Osteocyte (in vitro differentiated cells): ENCODE measurements around the gene SRP68. TPM values are rescaled to one million over a fixed set of nuclear protein-coding genes. Genes with fewer than 3 reads are reported as not detected.

Source experiments
- DNase-seq: peaks from one replicate; pipeline ENCODE4 v3.0.0; 2021; ENCODE audit warnings: mixed read lengths; ENCODE audit not compliant: unreplicated experiment; ENCODE audit errors: extremely low spot score
- H3K27ac Mint-ChIP-seq: one replicate; pipeline ENCODE4 v1.8.0; 2021; ENCODE audit warnings: mild to moderate bottlenecking, mixed read lengths; ENCODE audit not compliant: unreplicated experiment
- H3K27me3 Mint-ChIP-seq: one replicate; pipeline ENCODE4 v1.8.0; 2021; ENCODE audit warnings: mixed read lengths; ENCODE audit not compliant: unreplicated experiment
- H3K36me3 Mint-ChIP-seq: one replicate; pipeline ENCODE4 v1.8.0; 2021; ENCODE audit warnings: mixed read lengths; ENCODE audit not compliant: unreplicated experiment
- H3K4me1 Mint-ChIP-seq: one replicate; pipeline ENCODE4 v1.8.0; 2021; ENCODE audit warnings: mixed read lengths; ENCODE audit not compliant: unreplicated experiment
- H3K4me3 Mint-ChIP-seq: one replicate; pipeline ENCODE4 v1.8.0; 2021; ENCODE audit warnings: mild to moderate bottlenecking, moderate library complexity, mixed read lengths; ENCODE audit not compliant: unreplicated experiment
- H3K9me3 Mint-ChIP-seq: one replicate; pipeline ENCODE4 v1.8.0; 2021; ENCODE audit warnings: mixed read lengths; ENCODE audit not compliant: unreplicated experiment
- microRNA-seq: library from miRNA; unstranded; fragments of <30 nt; microRNA quantifications from one replicate; pipeline ENCODE4 v1.1.0, GENCODE V29; 2020; ENCODE audit not compliant: unreplicated experiment
- total RNA-seq: library from RNA; stranded (reverse); gene quantifications from 2 replicates; pipeline ENCODE4 v1.2.1, GENCODE V29; 2021
- TF ChIP-seq, protein P1 (sequence below): fragments of 200-600 bp; sonication (generic); IDR thresholded peaks from 2 replicates; pipeline ENCODE4 v1.5.0; 2021; ENCODE audit warnings: antibody characterized with exemption, mild to moderate bottlenecking, moderate library complexity

The SRP68 gene
- total RNA-seq, 1 donor from 2014 or later: 74.7 TPM

DNA sequence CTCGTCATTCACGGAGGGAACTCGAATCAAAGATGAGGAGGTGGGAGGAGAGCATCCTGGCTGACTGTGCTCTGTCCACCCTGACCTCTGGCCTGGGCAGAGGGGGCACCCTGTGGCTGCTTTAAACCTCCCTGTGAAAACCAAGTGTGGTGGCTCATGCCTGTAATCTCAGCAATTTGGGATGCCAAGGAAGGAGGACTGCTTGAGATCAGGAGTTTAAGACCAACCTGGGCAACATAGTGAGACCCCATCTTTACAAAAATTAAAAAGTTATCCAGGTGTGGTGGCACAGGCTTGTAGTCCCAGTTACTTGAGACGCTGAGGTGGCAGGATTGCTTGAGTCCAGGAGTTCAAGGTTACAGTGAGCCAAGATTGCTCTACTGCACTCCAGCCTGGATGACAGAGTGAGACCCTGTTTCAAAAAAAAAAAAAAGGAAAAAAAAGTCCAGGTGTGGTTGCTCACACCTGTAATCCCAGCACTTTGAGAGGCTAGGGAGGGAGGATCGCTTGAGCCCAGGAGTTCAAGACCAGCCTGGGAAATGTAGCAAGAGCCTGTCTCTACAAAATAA lies 77.4 kb downstream of the SRP68 start:
- DNase-seq: no peak
- TF ChIP-seq, protein P1, sequence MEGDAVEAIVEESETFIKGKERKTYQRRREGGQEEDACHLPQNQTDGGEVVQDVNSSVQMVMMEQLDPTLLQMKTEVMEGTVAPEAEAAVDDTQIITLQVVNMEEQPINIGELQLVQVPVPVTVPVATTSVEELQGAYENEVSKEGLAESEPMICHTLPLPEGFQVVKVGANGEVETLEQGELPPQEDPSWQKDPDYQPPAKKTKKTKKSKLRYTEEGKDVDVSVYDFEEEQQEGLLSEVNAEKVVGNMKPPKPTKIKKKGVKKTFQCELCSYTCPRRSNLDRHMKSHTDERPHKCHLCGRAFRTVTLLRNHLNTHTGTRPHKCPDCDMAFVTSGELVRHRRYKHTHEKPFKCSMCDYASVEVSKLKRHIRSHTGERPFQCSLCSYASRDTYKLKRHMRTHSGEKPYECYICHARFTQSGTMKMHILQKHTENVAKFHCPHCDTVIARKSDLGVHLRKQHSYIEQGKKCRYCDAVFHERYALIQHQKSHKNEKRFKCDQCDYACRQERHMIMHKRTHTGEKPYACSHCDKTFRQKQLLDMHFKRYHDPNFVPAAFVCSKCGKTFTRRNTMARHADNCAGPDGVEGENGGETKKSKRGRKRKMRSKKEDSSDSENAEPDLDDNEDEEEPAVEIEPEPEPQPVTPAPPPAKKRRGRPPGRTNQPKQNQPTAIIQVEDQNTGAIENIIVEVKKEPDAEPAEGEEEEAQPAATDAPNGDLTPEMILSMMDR: no peak
- peaks cover 10% of the 10 kb centered on the region for H3K4me1 Mint-ChIP-seq
- H3K27ac Mint-ChIP-seq: no peak overlapping the region
- no peak overlapping the region for H3K4me3 Mint-ChIP-seq
- no peaks in the 10 kb centered on the region for H3K27me3 Mint-ChIP-seq
- no peaks in the 10 kb centered on the region for H3K9me3 Mint-ChIP-seq
- peaks cover 23% of the 10 kb centered on the region for H3K36me3 Mint-ChIP-seq

DNA sequence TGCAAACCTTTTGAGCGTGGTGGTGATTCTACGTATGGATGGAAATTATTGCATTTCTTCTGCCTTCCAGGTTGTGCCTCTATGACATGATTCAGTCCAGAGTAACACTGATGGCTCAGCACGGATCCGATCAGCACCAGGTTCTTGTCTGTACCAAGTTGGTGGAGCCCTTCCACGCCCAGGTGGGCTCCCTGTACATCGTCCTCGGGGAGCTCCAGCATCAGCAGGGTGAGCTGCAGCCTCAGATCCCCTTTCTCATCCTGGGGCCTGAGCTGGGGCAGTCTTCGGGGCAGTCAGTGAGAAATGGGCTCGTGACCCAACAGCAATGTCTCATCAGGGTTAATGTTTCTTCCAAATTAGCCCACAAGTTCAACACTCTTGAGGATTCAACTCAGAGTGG lies 80.9 kb downstream of the SRP68 start:
- Mint-ChIP-seq H3K4me1 (no peaks in the 10 kb centered on the region), H3K36me3 (peaks cover 28% of the 10 kb centered on the region), H3K4me3 (no peak overlapping the region), H3K9me3 (no peaks in the 10 kb centered on the region), H3K27ac (no peak overlapping the region), H3K27me3 (no peaks in the 10 kb centered on the region)
- no peak for DNase-seq
- TF ChIP-seq, protein P1: no peak

Small RNA genes within 50 kb of the gene (microRNA-seq; reads per million reads assigned to microRNA genes)
- 3.8 reads per million for gene MIR6868

Other genes starting within 250 kb of the SRP68 start
- gene UNC13D, start 228.1 kb downstream of the SRP68 start, total RNA-seq: 3.3 and 3.6 TPM in 2 replicates
- gene WBP2, start 217.2 kb downstream of the SRP68 start, total RNA-seq: 83.1 and 88.2 TPM in 2 replicates
- 33.3 and 40.2 TPM in 2 replicates for gene TRIM47, start 193.9 kb downstream of the SRP68 start, total RNA-seq
- gene TRIM65, start 175.6 kb downstream of the SRP68 start, total RNA-seq: 26.3 and 26.9 TPM in 2 replicates
- 71.1 and 73.6 TPM in 2 replicates for gene MRPL38, start 167.6 kb downstream of the SRP68 start, total RNA-seq
- gene FBF1, start 131.5 kb downstream of the SRP68 start, total RNA-seq: 14.5 and 14.8 TPM in 2 replicates
- gene ACOX1, start 93.4 kb downstream of the SRP68 start, total RNA-seq: 48.0 and 53.4 TPM in 2 replicates
- 23.7 and 25.2 TPM in 2 replicates for gene TEN1, start 93.3 kb downstream of the SRP68 start, total RNA-seq
- gene CDK3, start 71.7 kb downstream of the SRP68 start, total RNA-seq: 8.3 and 9.6 TPM in 2 replicates
- not detected in 2 replicates for gene EVPL, start 45.2 kb downstream of the SRP68 start, total RNA-seq
- not detected in 2 replicates for gene GALR2, start 2.3 kb upstream of the SRP68 start, total RNA-seq
- gene ZACN, start 6.7 kb upstream of the SRP68 start, total RNA-seq: not detected in 2 replicates
- 158 and 164 TPM in 2 replicates for gene EXOC7, start 31.3 kb upstream of the SRP68 start, total RNA-seq
- gene FOXJ1, start 68.7 kb upstream of the SRP68 start, total RNA-seq: 0.13 TPM in 2 replicates
- gene RNF157, start 168.0 kb upstream of the SRP68 start, total RNA-seq: 0.73 and 0.99 TPM in 2 replicates
- gene UBALD2, start 192.8 kb upstream of the SRP68 start, total RNA-seq: 30.1 and 32.2 TPM in 2 replicates
- 6.3 and 7.3 TPM in 2 replicates for gene QRICH2, start 235.8 kb upstream of the SRP68 start, total RNA-seq